Left ventricle myocardium superior (tissue), 1 donor: Measurements from ENCODE around the gene NEU4. TPM values are rescaled to one million over a fixed set of nuclear protein-coding genes. Genes with fewer than 3 reads are reported as not detected.

Experiments used
- ATAC-seq: fragments of 200-7000 bp; cut with Tn5 transposase; one replicate; pipeline ENCODE4 v1.9.1; 2020; ENCODE audit warnings: mild to moderate bottlenecking, moderate library complexity
- DNase-seq: peaks from one replicate; pipeline ENCODE4 v3.0.0-alpha.2; 2020
- intact Hi-C: fragments of 100-400 bp; cut with micrococcal nuclease; formaldehyde crosslinking; loops from one replicate; pipeline ENCODE4 v1.11.0; 2022
- total RNA-seq: library from RNA; stranded (reverse); fragmentation: NEBNext Ultra II Directional; extraction: Animal tissue kit (Norgen Biotek cat#: 25700); gene quantifications from one replicate; pipeline ENCODE4 v1.2.1, GENCODE V29; 2021
- donor health status: DM: no; HTN: yes; CAD: no; lungs with severe emphysema.

Gene NEU4
- total RNA-seq, 1 donor from 2014 or later, result 0.52 TPM

DNA sequence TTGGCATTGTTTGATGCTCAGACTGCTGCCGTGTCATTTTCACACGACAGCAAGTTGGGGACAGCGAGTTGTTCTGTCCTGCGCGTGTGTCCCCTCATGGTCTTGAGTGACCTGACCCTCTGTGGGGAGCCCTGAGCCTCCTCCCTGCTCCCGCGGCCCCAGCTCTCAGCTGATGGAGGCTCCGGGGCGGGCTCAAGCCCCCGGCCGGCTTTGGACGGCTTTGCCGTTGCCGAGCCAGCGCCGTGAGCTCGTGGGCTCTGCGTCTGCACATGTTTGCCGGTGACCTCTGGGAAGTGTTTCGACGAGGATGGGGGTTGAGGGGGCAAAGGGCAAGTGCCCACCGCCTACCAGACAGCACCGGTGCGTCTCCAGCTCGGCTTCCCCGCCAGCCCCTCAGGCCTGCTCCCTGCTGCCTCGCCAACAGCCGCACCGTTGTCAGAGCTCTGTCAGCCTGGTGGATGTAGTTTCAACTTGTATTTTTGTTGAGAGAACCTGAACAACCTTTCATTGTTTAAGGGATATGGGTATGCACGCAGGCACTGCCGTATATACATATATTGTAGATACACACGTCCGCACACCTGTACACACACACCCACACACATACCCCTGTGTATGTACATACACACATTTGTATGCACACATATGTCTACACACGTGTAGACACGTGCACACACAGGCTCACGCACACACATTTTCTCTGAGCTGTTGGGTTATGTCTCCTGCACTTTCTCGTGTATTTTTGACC lies 36.0 kb downstream of the NEU4 start:
- intact Hi-C loops, result no loop called here
- ATAC-seq (no peak), DNase-seq (no peak)

DNA sequence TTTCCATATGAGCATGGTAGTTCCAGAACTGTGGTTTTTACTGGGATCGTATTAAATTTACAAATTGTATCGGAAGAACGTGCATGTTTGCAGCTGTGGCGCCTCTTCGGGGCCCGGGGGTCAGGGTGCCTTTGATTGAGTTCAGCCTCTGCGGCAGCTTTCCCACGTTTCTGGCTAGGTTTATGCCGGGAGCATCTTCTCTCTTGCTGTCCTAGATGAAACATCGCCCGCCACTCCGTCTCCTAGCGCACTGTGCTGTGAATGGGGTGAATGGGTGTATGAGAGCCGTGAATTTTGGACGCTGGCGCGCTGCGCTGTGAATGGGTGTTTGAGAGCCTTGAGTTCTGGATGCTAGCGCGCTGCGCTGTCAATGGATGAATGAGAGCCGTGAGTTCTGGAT lies 37.4 kb downstream of the NEU4 start:
- intact Hi-C loops, result no loop called here
- DNase-seq, result no peak
- no peak for ATAC-seq

DNA sequence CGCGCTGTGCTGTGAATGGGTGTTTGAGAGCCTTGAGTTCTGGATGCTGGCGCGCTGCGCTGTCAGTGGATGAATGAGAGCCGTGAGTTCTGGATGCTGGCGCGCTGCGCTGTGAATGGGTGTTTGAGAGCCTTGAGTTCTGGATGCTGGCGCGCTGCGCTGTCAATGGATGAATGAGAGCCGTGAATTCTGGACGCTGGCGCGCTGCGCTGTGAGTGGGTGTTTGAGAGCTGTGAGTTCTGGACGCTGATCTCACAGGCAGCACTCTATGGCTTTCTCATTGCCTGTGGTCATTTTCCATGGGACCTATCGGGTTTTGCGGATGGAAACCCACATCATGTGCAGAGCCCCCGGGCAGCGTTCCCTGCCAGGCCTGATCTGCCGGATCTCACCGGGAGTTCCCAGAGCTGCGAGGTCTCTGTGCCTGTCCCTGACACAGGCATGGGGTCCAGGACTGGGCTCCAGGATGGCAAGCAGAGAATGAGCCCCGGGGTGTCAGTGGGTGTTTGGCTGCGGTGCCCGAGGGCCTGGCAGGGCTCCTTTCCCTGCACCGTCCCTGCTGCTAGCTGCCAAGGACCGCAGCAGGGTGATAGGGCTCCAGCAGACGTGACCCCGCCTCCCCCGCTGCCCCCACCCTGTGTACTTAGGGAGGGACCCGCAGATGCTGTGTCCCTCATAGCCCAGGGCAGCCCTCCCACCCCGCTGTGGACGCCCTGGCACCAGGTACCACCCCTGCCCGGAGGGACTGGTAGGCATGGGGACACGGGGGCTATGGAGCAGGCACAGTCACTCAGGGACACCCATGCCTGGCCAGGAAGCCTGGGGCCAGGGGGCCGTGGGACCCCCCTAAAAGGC lies 40.0 kb downstream of the NEU4 start:
- DNase-seq (no peak), ATAC-seq (no peak)
- intact Hi-C loops, result no loop called here

- intact Hi-C loops, result no loop called here
- ATAC-seq, result no peak
- DNase-seq, result no peak
Measured at GRCh38 chr2:241849616-241850543, 40.9 kb downstream of the NEU4 start.

- DNase-seq (no peak), ATAC-seq (no peak)
- intact Hi-C loops, result no loop called here
Measured at GRCh38 chr2:241850544-241851324, 41.7 kb downstream of the NEU4 start.

GRCh38 chr2:241851325-241852115 lies 42.5 kb downstream of the NEU4 start:
- intact Hi-C loops, result no loop called here
- DNase-seq, result no peak
- no peak for ATAC-seq

- ATAC-seq (no peak), DNase-seq (peak; percentile 20)
- intact Hi-C loops, result no loop called here
Measured at GRCh38 chr2:241852116-241852980, 43.4 kb downstream of the NEU4 start.

DNA sequence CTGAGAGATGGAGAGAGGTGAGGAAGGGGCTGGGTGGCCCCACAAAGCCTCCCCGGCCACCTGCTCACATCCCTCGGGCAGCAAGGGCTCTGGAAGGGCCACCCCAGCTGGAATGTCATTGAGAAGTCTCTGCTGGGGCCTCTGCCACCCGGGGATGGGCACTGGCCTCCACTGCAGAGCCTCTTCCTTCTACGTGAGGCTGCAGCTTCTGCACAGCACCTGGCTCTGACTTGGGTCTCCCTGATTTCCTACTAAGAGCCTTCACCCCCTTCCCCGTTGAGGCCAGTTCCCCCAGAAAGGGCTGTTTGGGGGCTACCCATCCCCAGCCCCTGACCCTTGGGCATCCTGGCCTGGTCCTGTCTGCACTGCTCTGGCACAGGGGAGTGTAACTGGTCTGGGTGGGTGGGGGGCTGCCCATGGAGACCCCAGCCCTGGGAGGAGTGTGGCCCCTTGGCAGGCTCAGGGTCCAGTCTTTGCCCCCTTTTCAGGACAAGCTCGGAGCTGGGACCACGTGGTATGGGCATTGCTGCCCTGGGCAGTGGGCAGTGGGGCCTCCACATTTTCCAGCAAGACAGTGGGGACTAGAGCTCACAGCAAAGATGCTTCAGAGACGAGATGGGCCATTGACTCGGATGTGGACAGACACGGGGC lies 44.1 kb downstream of the NEU4 start:
- no peak for ATAC-seq
- intact Hi-C loops, result no loop called here
- DNase-seq, result peak; percentile 24

GRCh38 chr2:241853651-241854341 lies 44.8 kb downstream of the NEU4 start:
- DNase-seq, result peak; percentile 50
- peak; percentile 36 for ATAC-seq
- intact Hi-C loops, result no loop called here

- ATAC-seq, result peak; percentile 11
- intact Hi-C loops, result no loop called here
Measured at GRCh38 chr2:241854342-241855244, 45.6 kb downstream of the NEU4 start.

GRCh38 chr2:241855245-241855887 lies 46.4 kb downstream of the NEU4 start:
- no peak for ATAC-seq
- peak; percentile 18 for DNase-seq
- intact Hi-C loops, result no loop called here

More at GRCh38 chr2:241854342-241855244, 45.6 kb downstream of the NEU4 start:
- DNase-seq, result peak; percentile 52

- ATAC-seq (no peak), DNase-seq (peak; percentile 23)
- intact Hi-C loops, result no loop called here
Measured at GRCh38 chr2:241855888-241856422, 47.0 kb downstream of the NEU4 start.

- DNase-seq (peak; percentile 27), ATAC-seq (no peak)
- intact Hi-C loops, result no loop called here
Measured at GRCh38 chr2:241857041-241857541, 48.1 kb downstream of the NEU4 start.

GRCh38 chr2:241857572-241858121 lies 48.7 kb downstream of the NEU4 start:
- intact Hi-C loops, result no loop called here
- ATAC-seq (no peak), DNase-seq (peak; percentile 30)
